ENCODE data around the gene MAP3K12.

- TF ChIP-seq FOXM1 (IDR thresholded peaks at IDR 0.05; ENCODE audit: borderline replicate concordance, low read depth) (no peak), CREB1 (IDR thresholded peaks at IDR 0.05; ENCODE audit: low read depth) (no peak), RAD21 (IDR thresholded peaks at IDR 0.05; ENCODE audit: low read depth) (no peak), EP300 (IDR thresholded peaks at IDR 0.05; ENCODE audit: borderline replicate concordance) (no peak), NFIC (IDR thresholded peaks at IDR 0.05) (no peak), EGR1 (IDR thresholded peaks at IDR 0.05) (no peak), YY1 (IDR thresholded peaks at IDR 0.05; ENCODE audit: low read depth) (no peak)
Measured at GRCh38 chr12:53523131-53523530, 23.9 kb upstream of the MAP3K12 start.

All from Ishikawa (cell line).